K562 (cell line): ENCODE measurements around the gene TIMM17A. TPM values are rescaled to one million over a fixed set of nuclear protein-coding genes. Genes with fewer than 3 reads are reported as not detected.

Experiments used
- DPF2 ChIP-seq: fragments of 450-650 bp; IDR thresholded peaks from 2 replicates; pipeline ENCODE4 v1.6.1; 2016
- EWSR1 ChIP-seq: fragments of 450-650 bp; IDR thresholded peaks from 2 replicates; pipeline ENCODE4 v1.6.1; 2018; ENCODE audit warnings: borderline replicate concordance, mild to moderate bottlenecking, low read depth, moderate library complexity; ENCODE audit not compliant: partially characterized antibody
- LARP7 ChIP-seq: fragments of 450-650 bp; IDR thresholded peaks from 2 replicates; pipeline ENCODE4 v1.6.1; 2016
- SIN3A ChIP-seq, 2 experiments: fragments of 150-350 bp in 1 of 2; IDR thresholded peaks; 2 replicates each; pipeline ENCODE4 v1.6.1; 2011 to 2016; ENCODE audit warnings: borderline replicate concordance in 2 of 2, low read depth in 2 of 2, low read length in 2 of 2, mild to moderate bottlenecking in 2 of 2, moderate library complexity in 2 of 2; ENCODE audit not compliant: control insufficient read depth in 1 of 2
- TBL1XR1 ChIP-seq, 2 experiments: IDR thresholded peaks; 2 replicates each; pipeline ENCODE4 v1.6.1; 2012; ENCODE audit warnings: improper control_type of control experiment in 2 of 2, low read length in 2 of 2, mild to moderate bottlenecking in 1 of 2
- ZNF239 ChIP-seq: fragments of 250-450 bp; sonication (Bioruptor Pico); IDR thresholded peaks from 2 replicates; pipeline ENCODE4 v1.4.0; 2020; ENCODE audit warnings: mild to moderate bottlenecking
- polyA plus RNA-seq, 8 experiments: library from polyadenylated mRNA; depleted of rRNA in 4 of 8; stranded (reverse) in 5 of 8; unstranded in 3 of 8; fragments of >200 nt; fragmentation: Nextera tagmentation in 2 of 8; fragmentation: Illumina TruSeq in 1 of 8; extraction: Ambion mirVana in 2 of 8; extraction: Trizol in 1 of 8; gene quantifications; 2 replicates each; pipeline versions ENCODE4 v1.2.1 to v1.2.3, GENCODE V29; 2011 to 2014; ENCODE audit warnings: inconsistent platforms in 1 of 8, missing spikeins in 1 of 8
- total RNA-seq, 7 experiments: library from RNA; depleted of rRNA in 6 of 7; stranded (reverse); fragments of >200 nt in 6 of 7; fragmentation: Illumina TruSeq in 2 of 7; extraction: Trizol in 2 of 7; gene quantifications; 2 replicates each; pipeline versions ENCODE4 v1.2.1 to v1.2.3, GENCODE V29; 2011 to 2021; ENCODE audit warnings: low replicate concordance in 1 of 7
- TF ChIP-seq, protein P1 (sequence below): fragments of 150-350 bp; conservative IDR thresholded peaks from 2 replicates; pipeline ENCODE4 v1.6.1; 2014; ENCODE audit warnings: low read length
- TF ChIP-seq, protein P2 (sequence below): fragments of 450-650 bp; IDR thresholded peaks from 2 replicates; pipeline ENCODE4 v1.7.0; 2016; ENCODE audit warnings: borderline replicate concordance
- TF ChIP-seq, protein P3 (sequence below): fragments of 450-650 bp; IDR thresholded peaks from 2 replicates; pipeline ENCODE4 v1.6.1; 2016; ENCODE audit warnings: mild to moderate bottlenecking, moderate library complexity
- TF ChIP-seq, protein P4 (sequence below): fragments of 250-450 bp; sonication (Bioruptor Pico); IDR thresholded peaks from 2 replicates; pipeline ENCODE4 v1.4.0; 2020; ENCODE audit warnings: borderline replicate concordance

Gene TIMM17A
- total and polyA plus RNA-seq, 9 of the 15 experiments (the other 6 are each of a cell fraction or from before 2014, with no cell fraction given) = 116 to 744 (median 180) TPM

DNA sequence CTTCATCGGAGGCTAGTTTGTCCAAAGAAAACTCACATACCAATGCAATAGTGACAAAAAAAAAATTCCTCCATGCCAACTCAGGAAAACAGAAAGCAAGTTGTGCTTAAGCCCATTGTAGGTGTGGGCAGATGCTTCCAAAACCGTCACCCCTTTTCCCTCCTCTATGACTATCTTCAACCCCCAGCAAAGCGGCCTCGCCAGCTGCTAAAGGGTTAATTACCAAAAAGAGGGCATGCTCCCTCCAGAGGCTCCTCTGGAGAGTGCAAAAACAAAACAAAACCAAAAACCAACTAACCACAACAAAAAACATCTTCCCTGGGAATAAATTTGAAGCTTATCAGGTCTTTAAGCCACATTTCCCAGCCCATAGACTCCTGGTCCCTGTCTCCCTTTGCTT is 10.1 kb upstream of the TIMM17A start (continued):
- TF ChIP-seq, protein P1, sequence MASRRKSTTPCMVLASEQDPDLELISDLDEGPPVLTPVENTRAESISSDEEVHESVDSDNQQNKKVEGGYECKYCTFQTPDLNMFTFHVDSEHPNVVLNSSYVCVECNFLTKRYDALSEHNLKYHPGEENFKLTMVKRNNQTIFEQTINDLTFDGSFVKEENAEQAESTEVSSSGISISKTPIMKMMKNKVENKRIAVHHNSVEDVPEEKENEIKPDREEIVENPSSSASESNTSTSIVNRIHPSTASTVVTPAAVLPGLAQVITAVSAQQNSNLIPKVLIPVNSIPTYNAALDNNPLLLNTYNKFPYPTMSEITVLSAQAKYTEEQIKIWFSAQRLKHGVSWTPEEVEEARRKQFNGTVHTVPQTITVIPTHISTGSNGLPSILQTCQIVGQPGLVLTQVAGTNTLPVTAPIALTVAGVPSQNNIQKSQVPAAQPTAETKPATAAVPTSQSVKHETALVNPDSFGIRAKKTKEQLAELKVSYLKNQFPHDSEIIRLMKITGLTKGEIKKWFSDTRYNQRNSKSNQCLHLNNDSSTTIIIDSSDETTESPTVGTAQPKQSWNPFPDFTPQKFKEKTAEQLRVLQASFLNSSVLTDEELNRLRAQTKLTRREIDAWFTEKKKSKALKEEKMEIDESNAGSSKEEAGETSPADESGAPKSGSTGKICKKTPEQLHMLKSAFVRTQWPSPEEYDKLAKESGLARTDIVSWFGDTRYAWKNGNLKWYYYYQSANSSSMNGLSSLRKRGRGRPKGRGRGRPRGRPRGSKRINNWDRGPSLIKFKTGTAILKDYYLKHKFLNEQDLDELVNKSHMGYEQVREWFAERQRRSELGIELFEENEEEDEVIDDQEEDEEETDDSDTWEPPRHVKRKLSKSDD = 0 out of 2 replicates have a peak, but pooled peaks have one; percentile 30
- TF ChIP-seq SIN3A (IDR thresholded peaks at IDR 0.05; ENCODE audit: borderline replicate concordance in 2 of 2, control insufficient read depth in 1 of 2, low read depth in 2 of 2, low read length in 2 of 2) (no peak), ZNF239 (CRISPR knock-in tag) (no peak), EWSR1 (no peak), LARP7 (peak; percentile 22; the same call in 1 of the 2 replicates), DPF2 (peak; percentile 39; the same call in 1 of the 2 replicates), TBL1XR1 (IDR thresholded peaks at IDR 0.05; ENCODE audit: low read length in 2 of 2) (no peak)
- TF ChIP-seq, protein P2, sequence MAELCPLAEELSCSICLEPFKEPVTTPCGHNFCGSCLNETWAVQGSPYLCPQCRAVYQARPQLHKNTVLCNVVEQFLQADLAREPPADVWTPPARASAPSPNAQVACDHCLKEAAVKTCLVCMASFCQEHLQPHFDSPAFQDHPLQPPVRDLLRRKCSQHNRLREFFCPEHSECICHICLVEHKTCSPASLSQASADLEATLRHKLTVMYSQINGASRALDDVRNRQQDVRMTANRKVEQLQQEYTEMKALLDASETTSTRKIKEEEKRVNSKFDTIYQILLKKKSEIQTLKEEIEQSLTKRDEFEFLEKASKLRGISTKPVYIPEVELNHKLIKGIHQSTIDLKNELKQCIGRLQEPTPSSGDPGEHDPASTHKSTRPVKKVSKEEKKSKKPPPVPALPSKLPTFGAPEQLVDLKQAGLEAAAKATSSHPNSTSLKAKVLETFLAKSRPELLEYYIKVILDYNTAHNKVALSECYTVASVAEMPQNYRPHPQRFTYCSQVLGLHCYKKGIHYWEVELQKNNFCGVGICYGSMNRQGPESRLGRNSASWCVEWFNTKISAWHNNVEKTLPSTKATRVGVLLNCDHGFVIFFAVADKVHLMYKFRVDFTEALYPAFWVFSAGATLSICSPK = no peak
- TF ChIP-seq, protein P3, sequence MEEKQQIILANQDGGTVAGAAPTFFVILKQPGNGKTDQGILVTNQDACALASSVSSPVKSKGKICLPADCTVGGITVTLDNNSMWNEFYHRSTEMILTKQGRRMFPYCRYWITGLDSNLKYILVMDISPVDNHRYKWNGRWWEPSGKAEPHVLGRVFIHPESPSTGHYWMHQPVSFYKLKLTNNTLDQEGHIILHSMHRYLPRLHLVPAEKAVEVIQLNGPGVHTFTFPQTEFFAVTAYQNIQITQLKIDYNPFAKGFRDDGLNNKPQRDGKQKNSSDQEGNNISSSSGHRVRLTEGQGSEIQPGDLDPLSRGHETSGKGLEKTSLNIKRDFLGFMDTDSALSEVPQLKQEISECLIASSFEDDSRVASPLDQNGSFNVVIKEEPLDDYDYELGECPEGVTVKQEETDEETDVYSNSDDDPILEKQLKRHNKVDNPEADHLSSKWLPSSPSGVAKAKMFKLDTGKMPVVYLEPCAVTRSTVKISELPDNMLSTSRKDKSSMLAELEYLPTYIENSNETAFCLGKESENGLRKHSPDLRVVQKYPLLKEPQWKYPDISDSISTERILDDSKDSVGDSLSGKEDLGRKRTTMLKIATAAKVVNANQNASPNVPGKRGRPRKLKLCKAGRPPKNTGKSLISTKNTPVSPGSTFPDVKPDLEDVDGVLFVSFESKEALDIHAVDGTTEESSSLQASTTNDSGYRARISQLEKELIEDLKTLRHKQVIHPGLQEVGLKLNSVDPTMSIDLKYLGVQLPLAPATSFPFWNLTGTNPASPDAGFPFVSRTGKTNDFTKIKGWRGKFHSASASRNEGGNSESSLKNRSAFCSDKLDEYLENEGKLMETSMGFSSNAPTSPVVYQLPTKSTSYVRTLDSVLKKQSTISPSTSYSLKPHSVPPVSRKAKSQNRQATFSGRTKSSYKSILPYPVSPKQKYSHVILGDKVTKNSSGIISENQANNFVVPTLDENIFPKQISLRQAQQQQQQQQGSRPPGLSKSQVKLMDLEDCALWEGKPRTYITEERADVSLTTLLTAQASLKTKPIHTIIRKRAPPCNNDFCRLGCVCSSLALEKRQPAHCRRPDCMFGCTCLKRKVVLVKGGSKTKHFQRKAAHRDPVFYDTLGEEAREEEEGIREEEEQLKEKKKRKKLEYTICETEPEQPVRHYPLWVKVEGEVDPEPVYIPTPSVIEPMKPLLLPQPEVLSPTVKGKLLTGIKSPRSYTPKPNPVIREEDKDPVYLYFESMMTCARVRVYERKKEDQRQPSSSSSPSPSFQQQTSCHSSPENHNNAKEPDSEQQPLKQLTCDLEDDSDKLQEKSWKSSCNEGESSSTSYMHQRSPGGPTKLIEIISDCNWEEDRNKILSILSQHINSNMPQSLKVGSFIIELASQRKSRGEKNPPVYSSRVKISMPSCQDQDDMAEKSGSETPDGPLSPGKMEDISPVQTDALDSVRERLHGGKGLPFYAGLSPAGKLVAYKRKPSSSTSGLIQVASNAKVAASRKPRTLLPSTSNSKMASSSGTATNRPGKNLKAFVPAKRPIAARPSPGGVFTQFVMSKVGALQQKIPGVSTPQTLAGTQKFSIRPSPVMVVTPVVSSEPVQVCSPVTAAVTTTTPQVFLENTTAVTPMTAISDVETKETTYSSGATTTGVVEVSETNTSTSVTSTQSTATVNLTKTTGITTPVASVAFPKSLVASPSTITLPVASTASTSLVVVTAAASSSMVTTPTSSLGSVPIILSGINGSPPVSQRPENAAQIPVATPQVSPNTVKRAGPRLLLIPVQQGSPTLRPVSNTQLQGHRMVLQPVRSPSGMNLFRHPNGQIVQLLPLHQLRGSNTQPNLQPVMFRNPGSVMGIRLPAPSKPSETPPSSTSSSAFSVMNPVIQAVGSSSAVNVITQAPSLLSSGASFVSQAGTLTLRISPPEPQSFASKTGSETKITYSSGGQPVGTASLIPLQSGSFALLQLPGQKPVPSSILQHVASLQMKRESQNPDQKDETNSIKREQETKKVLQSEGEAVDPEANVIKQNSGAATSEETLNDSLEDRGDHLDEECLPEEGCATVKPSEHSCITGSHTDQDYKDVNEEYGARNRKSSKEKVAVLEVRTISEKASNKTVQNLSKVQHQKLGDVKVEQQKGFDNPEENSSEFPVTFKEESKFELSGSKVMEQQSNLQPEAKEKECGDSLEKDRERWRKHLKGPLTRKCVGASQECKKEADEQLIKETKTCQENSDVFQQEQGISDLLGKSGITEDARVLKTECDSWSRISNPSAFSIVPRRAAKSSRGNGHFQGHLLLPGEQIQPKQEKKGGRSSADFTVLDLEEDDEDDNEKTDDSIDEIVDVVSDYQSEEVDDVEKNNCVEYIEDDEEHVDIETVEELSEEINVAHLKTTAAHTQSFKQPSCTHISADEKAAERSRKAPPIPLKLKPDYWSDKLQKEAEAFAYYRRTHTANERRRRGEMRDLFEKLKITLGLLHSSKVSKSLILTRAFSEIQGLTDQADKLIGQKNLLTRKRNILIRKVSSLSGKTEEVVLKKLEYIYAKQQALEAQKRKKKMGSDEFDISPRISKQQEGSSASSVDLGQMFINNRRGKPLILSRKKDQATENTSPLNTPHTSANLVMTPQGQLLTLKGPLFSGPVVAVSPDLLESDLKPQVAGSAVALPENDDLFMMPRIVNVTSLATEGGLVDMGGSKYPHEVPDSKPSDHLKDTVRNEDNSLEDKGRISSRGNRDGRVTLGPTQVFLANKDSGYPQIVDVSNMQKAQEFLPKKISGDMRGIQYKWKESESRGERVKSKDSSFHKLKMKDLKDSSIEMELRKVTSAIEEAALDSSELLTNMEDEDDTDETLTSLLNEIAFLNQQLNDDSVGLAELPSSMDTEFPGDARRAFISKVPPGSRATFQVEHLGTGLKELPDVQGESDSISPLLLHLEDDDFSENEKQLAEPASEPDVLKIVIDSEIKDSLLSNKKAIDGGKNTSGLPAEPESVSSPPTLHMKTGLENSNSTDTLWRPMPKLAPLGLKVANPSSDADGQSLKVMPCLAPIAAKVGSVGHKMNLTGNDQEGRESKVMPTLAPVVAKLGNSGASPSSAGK = no peak
- TF ChIP-seq, protein P4, sequence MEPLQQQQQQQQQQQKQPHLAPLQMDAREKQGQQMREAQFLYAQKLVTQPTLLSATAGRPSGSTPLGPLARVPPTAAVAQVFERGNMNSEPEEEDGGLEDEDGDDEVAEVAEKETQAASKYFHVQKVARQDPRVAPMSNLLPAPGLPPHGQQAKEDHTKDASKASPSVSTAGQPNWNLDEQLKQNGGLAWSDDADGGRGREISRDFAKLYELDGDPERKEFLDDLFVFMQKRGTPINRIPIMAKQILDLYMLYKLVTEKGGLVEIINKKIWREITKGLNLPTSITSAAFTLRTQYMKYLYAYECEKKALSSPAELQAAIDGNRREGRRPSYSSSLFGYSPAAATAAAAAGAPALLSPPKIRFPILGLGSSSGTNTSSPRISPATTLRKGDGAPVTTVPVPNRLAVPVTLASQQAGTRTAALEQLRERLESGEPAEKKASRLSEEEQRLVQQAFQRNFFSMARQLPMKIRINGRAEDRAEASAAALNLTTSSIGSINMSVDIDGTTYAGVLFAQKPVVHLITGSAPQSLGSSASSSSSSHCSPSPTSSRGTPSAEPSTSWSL (CRISPR knock-in tag) = no peak
